HCT116 (cell line): ENCODE results near the gene DOK6.

Experiments used
- EZH2 ChIP-seq: fragments of 200-600 bp; sonication (generic); IDR thresholded peaks from 2 replicates; pipeline ENCODE4 v1.6.1; 2017; ENCODE audit warnings: antibody characterized with exemption, mixed run types
- EZH2phosphoT487 ChIP-seq: fragments of 200-600 bp; IDR thresholded peaks from 2 replicates; pipeline ENCODE4 v1.6.1; 2018; ENCODE audit warnings: antibody characterized with exemption, borderline replicate concordance
- POLR2AphosphoS5 ChIP-seq: IDR thresholded peaks from 2 replicates; pipeline ENCODE4 v1.6.1; 2011; ENCODE audit warnings: mild to moderate bottlenecking, low read depth, low read length, moderate library complexity
- SRF ChIP-seq: IDR thresholded peaks from 2 replicates; pipeline ENCODE4 v1.6.1; 2012; ENCODE audit warnings: low read depth
- TF ChIP-seq, protein P1 (sequence below), 3 experiments: fragments of 200-600 bp in 1 of 3; sonication (generic) in 1 of 3; IDR thresholded peaks in 2 of 3; conservative IDR thresholded peaks in 1 of 3; 2 replicates each; pipeline ENCODE4 v1.5.1; 2012 to 2017; ENCODE audit warnings: low read depth in 2 of 3, low read length in 2 of 3, antibody characterized with exemption in 1 of 3, borderline replicate concordance in 1 of 3, control low read depth in 1 of 3, mild to moderate bottlenecking in 1 of 3, mixed read lengths in 1 of 3, mixed run types in 1 of 3, moderate library complexity in 1 of 3; ENCODE audit not compliant: insufficient read depth in 1 of 3
- TF ChIP-seq, protein P2 (sequence below): IDR thresholded peaks from 2 replicates; pipeline ENCODE4 v1.6.1; 2012; ENCODE audit warnings: low read depth
- TF ChIP-seq, protein P3 (sequence below): IDR thresholded peaks from 2 replicates; pipeline ENCODE4 v1.6.1; 2012

GRCh38 chr18:69435000-69435399, 34.3 kb downstream of the DOK6 start:
- TF ChIP-seq POLR2AphosphoS5 = no peak
- TF ChIP-seq, protein P1, sequence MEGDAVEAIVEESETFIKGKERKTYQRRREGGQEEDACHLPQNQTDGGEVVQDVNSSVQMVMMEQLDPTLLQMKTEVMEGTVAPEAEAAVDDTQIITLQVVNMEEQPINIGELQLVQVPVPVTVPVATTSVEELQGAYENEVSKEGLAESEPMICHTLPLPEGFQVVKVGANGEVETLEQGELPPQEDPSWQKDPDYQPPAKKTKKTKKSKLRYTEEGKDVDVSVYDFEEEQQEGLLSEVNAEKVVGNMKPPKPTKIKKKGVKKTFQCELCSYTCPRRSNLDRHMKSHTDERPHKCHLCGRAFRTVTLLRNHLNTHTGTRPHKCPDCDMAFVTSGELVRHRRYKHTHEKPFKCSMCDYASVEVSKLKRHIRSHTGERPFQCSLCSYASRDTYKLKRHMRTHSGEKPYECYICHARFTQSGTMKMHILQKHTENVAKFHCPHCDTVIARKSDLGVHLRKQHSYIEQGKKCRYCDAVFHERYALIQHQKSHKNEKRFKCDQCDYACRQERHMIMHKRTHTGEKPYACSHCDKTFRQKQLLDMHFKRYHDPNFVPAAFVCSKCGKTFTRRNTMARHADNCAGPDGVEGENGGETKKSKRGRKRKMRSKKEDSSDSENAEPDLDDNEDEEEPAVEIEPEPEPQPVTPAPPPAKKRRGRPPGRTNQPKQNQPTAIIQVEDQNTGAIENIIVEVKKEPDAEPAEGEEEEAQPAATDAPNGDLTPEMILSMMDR (IDR thresholded peaks at IDR 0.05 in 2 of 3, conservative IDR thresholded peaks at IDR 0.05 in 1 of 3; ENCODE audit: borderline replicate concordance in 1 of 3, insufficient read depth in 1 of 3, low read depth in 2 of 3, low read length in 2 of 3) = no peak
- TF ChIP-seq EZH2phosphoT487 = no peak
- TF ChIP-seq SRF = no peak
- TF ChIP-seq, protein P2, sequence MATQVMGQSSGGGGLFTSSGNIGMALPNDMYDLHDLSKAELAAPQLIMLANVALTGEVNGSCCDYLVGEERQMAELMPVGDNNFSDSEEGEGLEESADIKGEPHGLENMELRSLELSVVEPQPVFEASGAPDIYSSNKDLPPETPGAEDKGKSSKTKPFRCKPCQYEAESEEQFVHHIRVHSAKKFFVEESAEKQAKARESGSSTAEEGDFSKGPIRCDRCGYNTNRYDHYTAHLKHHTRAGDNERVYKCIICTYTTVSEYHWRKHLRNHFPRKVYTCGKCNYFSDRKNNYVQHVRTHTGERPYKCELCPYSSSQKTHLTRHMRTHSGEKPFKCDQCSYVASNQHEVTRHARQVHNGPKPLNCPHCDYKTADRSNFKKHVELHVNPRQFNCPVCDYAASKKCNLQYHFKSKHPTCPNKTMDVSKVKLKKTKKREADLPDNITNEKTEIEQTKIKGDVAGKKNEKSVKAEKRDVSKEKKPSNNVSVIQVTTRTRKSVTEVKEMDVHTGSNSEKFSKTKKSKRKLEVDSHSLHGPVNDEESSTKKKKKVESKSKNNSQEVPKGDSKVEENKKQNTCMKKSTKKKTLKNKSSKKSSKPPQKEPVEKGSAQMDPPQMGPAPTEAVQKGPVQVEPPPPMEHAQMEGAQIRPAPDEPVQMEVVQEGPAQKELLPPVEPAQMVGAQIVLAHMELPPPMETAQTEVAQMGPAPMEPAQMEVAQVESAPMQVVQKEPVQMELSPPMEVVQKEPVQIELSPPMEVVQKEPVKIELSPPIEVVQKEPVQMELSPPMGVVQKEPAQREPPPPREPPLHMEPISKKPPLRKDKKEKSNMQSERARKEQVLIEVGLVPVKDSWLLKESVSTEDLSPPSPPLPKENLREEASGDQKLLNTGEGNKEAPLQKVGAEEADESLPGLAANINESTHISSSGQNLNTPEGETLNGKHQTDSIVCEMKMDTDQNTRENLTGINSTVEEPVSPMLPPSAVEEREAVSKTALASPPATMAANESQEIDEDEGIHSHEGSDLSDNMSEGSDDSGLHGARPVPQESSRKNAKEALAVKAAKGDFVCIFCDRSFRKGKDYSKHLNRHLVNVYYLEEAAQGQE = no peak
- TF ChIP-seq, protein P3, sequence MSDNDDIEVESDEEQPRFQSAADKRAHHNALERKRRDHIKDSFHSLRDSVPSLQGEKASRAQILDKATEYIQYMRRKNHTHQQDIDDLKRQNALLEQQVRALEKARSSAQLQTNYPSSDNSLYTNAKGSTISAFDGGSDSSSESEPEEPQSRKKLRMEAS = no peak
- no peak for TF ChIP-seq EZH2
